PC-9 (cell line): Measurements from ENCODE around the gene LRRFIP1.

ENCODE experiments used
- CTCF ChIP-seq: fragments of 200-600 bp; sonication (generic); conservative IDR thresholded peaks from 2 replicates; pipeline ENCODE4 v1.6.1; 2017; ENCODE audit warnings: mixed run types, antibody characterized with exemption, mild to moderate bottlenecking, moderate library complexity
- EZH2 ChIP-seq: fragments of 200-600 bp; sonication (generic); IDR thresholded peaks from 2 replicates; pipeline ENCODE4 v1.8.0; 2017; ENCODE audit warnings: antibody characterized with exemption, low read depth

GRCh38 chr2:237688081-237688480 is 60.7 kb downstream of the LRRFIP1 start:
- no peak for TF ChIP-seq CTCF
- no peak for TF ChIP-seq EZH2
